ENCODE data around the gene SIDT2. TPM values are rescaled to one million over a fixed set of nuclear protein-coding genes. Genes with fewer than 3 reads are reported as not detected.

SIDT2 gene
- total and polyA plus RNA-seq, 8 donors: 29.2 to 112 (median 33.9) TPM

DNA sequence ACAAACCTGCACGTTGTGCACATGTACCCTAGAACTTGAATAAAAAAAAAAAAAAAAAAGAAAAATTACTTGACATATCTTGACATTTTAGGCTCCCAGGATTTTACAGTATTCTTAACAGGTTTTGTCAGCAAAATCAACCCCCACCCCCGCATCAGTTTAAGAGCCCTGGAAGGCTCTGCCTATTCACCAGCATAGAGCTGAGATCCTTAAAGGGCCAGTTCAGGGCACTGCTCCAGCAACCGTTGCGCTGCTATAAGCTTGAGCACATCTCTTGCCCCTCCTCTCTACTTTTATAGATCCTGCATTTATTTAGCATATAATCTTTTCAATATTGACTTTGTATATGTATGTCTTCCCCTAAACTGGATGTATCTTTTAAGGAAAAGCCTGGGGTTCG, 35.2 kb upstream of the SIDT2 start:
- TF ChIP-seq, protein P1, sequence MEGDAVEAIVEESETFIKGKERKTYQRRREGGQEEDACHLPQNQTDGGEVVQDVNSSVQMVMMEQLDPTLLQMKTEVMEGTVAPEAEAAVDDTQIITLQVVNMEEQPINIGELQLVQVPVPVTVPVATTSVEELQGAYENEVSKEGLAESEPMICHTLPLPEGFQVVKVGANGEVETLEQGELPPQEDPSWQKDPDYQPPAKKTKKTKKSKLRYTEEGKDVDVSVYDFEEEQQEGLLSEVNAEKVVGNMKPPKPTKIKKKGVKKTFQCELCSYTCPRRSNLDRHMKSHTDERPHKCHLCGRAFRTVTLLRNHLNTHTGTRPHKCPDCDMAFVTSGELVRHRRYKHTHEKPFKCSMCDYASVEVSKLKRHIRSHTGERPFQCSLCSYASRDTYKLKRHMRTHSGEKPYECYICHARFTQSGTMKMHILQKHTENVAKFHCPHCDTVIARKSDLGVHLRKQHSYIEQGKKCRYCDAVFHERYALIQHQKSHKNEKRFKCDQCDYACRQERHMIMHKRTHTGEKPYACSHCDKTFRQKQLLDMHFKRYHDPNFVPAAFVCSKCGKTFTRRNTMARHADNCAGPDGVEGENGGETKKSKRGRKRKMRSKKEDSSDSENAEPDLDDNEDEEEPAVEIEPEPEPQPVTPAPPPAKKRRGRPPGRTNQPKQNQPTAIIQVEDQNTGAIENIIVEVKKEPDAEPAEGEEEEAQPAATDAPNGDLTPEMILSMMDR (IDR thresholded peaks at IDR 0.05): no peak
- no peaks in the 10 kb centered on the region for H3K9me3 ChIP-seq
- DNase-seq: peak in 3 of 4 donors; percentile 42 to 65 (median 64)
- peaks cover 6 to 29% of the 10 kb centered on the region in 2 donors for H3K4me1 ChIP-seq
- H3K27ac ChIP-seq: peak overlapping the region; percentile 90 to 91
- H3K4me3 ChIP-seq: peak overlapping the region; percentile 97
- intact Hi-C loops (cut with DNase I): no loop called here
- H3K36me3 ChIP-seq: peaks cover 0 to 22% of the 10 kb centered on the region in 2 donors
- H3K27me3 ChIP-seq: no peaks in the 10 kb centered on the region
- peak; percentile 73 for ATAC-seq

- intact Hi-C loops (cut with DNase I): no loop called here
- H3K27me3 ChIP-seq: no peaks in the 10 kb centered on the region
- peak within 1 kb of the TSS; percentile 97 for H3K4me3 ChIP-seq
- DNase-seq (peak; percentile 94 to 97 (median 96)), ATAC-seq (peak; percentile 97)
- TF ChIP-seq, protein P1 (IDR thresholded peaks at IDR 0.05): no peak
- peaks cover 0 to 23% of the 10 kb centered on the region in 2 donors for H3K36me3 ChIP-seq
- peak within 1 kb of the TSS; percentile 90 to 91 for H3K27ac ChIP-seq
- no peaks in the 10 kb centered on the region for H3K9me3 ChIP-seq
- H3K4me1 ChIP-seq: peaks cover 6 to 34% of the 10 kb centered on the region in 2 donors
These were observed 34.6 kb upstream of the SIDT2 start, which contains the start of gene PAFAH1B2 for GRCh38 chr11:117143871-117144476. Gene PAFAH1B2 (plus strand): TSS chr11:117144287. CDS start chr11:117152448, 8,161 bp downstream.

GRCh38 chr11:117144477-117145392, 33.8 kb upstream of the SIDT2 start:
- intact Hi-C loops (cut with DNase I): no loop called here
- DNase-seq: peak in 3 of 4 donors; percentile 56 to 86 (median 66)
- Histone ChIP-seq H3K9me3 (no peaks in the 10 kb centered on the region), H3K27ac (peak overlapping the region; percentile 90 to 91), H3K4me3 (peak overlapping the region; percentile 97), H3K27me3 (no peaks in the 10 kb centered on the region), H3K36me3 (peaks cover 0 to 23% of the 10 kb centered on the region in 2 donors), H3K4me1 (peaks cover 6 to 34% of the 10 kb centered on the region in 2 donors)
- TF ChIP-seq, protein P1 (IDR thresholded peaks at IDR 0.05): no peak
- peak; percentile 79 for ATAC-seq

GRCh38 chr11:117145393-117145761, 33.2 kb upstream of the SIDT2 start:
- Histone ChIP-seq H3K4me3 (peak overlapping the region; percentile 97), H3K27me3 (no peaks in the 10 kb centered on the region), H3K36me3 (peaks cover 0 to 27% of the 10 kb centered on the region in 2 donors), H3K27ac (peak overlapping the region; percentile 90 to 91), H3K9me3 (no peaks in the 10 kb centered on the region), H3K4me1 (peaks cover 6 to 38% of the 10 kb centered on the region in 2 donors)
- DNase-seq: peak in 1 of 4 donors; percentile 10
- intact Hi-C loops (cut with DNase I): no loop called here
- TF ChIP-seq, protein P1 (IDR thresholded peaks at IDR 0.05): no peak
- no peak for ATAC-seq

- ATAC-seq (no peak), DNase-seq (no peak)
- peaks cover 6 to 47% of the 10 kb centered on the region in 2 donors for H3K4me1 ChIP-seq
- intact Hi-C loops (cut with DNase I): no loop called here
- peaks cover 0 to 37% of the 10 kb centered on the region in 2 donors for H3K36me3 ChIP-seq
- H3K9me3 ChIP-seq: no peaks in the 10 kb centered on the region
- no peak overlapping the region for H3K4me3 ChIP-seq
- H3K27me3 ChIP-seq: no peaks in the 10 kb centered on the region
- no peak overlapping the region for H3K27ac ChIP-seq
- TF ChIP-seq, protein P1 (IDR thresholded peaks at IDR 0.05): no peak
These were observed 32.0 kb upstream of the SIDT2 start for GRCh38 chr11:117146521-117146920.
